ENCODE measurements around the gene PRAMEF20. TPM values are rescaled to one million over a fixed set of nuclear protein-coding genes. Genes with fewer than 3 reads are reported as not detected.
"Not testable (repeated sequence)": the region's sequence is repeated elsewhere in the genome, so short reads cannot be mapped to it uniquely, and the experiment has no call there.

Gene PRAMEF20
- not detected for total RNA-seq

- DNase-seq: not testable (repeated sequence)
Measured at GRCh38 chr1:13410150-13410549, at the start of gene PRAMEF20. Gene PRAMEF20 (plus strand): TSS chr1:13410450. CDS start chr1:13416355, 5,905 bp downstream.

GRCh38 chr1:13362364-13362763, 47.9 kb upstream of the PRAMEF20 start:
- DNase-seq: not testable (repeated sequence)

- DNase-seq: not testable (repeated sequence)
Measured at GRCh38 chr1:13364928-13365327, 45.3 kb upstream of the PRAMEF20 start.

GRCh38 chr1:13366536-13366935, 43.7 kb upstream of the PRAMEF20 start:
- not testable (repeated sequence) for DNase-seq

GRCh38 chr1:13368544-13368943, 41.7 kb upstream of the PRAMEF20 start:
- not testable (repeated sequence) for DNase-seq

GRCh38 chr1:13378983-13379382, 31.3 kb upstream of the PRAMEF20 start:
- not testable (repeated sequence) for DNase-seq

- not testable (repeated sequence) for DNase-seq
Measured at GRCh38 chr1:13380380-13380779, 29.9 kb upstream of the PRAMEF20 start.

GRCh38 chr1:13389332-13389731, 20.9 kb upstream of the PRAMEF20 start, which contains the start of gene PRAMEF17:
Gene PRAMEF17 (plus strand): TSS chr1:13389632. CDS start chr1:13389658, 26 bp downstream.
- not testable (repeated sequence) for DNase-seq

- not testable (repeated sequence) for DNase-seq
Measured at GRCh38 chr1:13393004-13393403, 17.2 kb upstream of the PRAMEF20 start.

- DNase-seq: not testable (repeated sequence)
Measured at GRCh38 chr1:13394761-13395160, 15.5 kb upstream of the PRAMEF20 start.

- not testable (repeated sequence) for DNase-seq
Measured at GRCh38 chr1:13395311-13395710, 14.9 kb upstream of the PRAMEF20 start.

GRCh38 chr1:13407811-13408210, 2.4 kb upstream of the PRAMEF20 start:
- no peak for DNase-seq

- no peak for DNase-seq
Measured at GRCh38 chr1:13430495-13430894, 20.2 kb downstream of the PRAMEF20 start.

GRCh38 chr1:13432251-13432650, 22.0 kb downstream of the PRAMEF20 start:
- DNase-seq: no peak

GRCh38 chr1:13433694-13434358, 23.6 kb downstream of the PRAMEF20 start:
- not testable (repeated sequence) for DNase-seq

- no peak for DNase-seq
Measured at GRCh38 chr1:13435458-13435857, 25.2 kb downstream of the PRAMEF20 start.

- not testable (repeated sequence) for DNase-seq
Measured at GRCh38 chr1:13439104-13439783, 29.0 kb downstream of the PRAMEF20 start.

GRCh38 chr1:13443335-13443979, 33.2 kb downstream of the PRAMEF20 start:
- DNase-seq: no peak

- DNase-seq: no peak
Measured at GRCh38 chr1:13450204-13450603, 40.0 kb downstream of the PRAMEF20 start.

- no peak for DNase-seq
Measured at GRCh38 chr1:13451399-13451965, 41.2 kb downstream of the PRAMEF20 start.

- no peak for DNase-seq
Measured at GRCh38 chr1:13456904-13457532, 46.8 kb downstream of the PRAMEF20 start.

GRCh38 chr1:13461977-13462376, 51.7 kb downstream of the PRAMEF20 start:
- no peak for DNase-seq
